OCI-LY3 (cell line): Measurements from ENCODE around the gene AIF1L.

Experiments
- CTCF ChIP-seq: fragments of 200-600, 300-600 bp; sonication (generic); IDR thresholded peaks from 2 replicates; pipeline ENCODE4 v1.5.1; 2014; ENCODE audit warnings: antibody characterized with exemption, low read length, low read depth
- EZH2phosphoT487 ChIP-seq: fragments of 200-600 bp; shearing (Covaris generic); IDR thresholded peaks from 2 replicates; pipeline ENCODE4 v1.6.1; 2018; ENCODE audit warnings: antibody characterized with exemption, mixed run types, low read depth

DNA sequence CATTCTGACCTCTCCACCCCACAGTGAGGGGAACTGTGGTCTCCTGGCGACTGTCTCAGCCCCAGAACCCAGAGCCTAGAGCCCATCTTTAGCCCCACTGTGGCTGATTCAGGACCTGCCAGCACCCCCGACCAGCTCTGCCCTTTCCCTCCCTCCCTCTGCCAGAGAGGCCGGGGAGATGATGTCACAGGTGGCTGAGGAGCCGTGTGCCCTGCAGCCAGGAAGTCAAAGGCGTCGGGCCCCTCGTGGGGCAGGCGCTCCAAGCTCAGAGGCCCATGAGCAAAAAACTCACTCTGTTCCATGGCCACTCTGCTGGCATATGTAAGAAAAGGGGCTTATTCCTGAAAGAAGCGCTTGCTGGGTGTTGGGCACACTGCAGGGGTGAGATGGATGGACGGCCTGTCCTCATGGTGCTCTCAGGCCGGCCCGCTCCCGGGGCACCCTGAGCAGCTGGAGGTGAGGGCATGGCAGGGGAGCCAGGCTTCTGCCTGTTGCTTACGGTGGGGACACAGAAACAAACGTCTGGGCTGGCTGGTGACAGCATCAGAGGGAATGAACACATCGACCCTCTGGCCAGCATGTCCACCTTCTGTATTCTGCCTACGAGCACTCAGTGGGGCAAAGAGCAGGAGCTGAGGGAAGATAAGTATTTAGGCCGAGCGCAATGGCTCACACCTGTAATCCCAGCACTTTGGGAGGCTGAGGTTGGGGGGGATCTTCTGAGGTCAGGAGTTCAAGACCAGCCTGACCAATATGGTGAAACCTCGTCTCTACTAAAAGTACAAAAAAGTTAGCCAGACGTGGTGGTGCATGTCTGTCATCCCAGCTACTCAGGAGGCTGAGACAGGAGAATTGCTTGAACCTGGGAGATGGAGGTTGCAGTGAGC, 46.3 kb upstream of the AIF1L start:
- TF ChIP-seq CTCF (no peak), EZH2phosphoT487 (no peak)
